PC-3 (cell line): ENCODE data around the gene GPAM. TPM values are rescaled to one million over a fixed set of nuclear protein-coding genes. Genes with fewer than 3 reads are reported as not detected.

Experiments
- ATAC-seq: fragments of 200-7000 bp; cut with Tn5 transposase; 2 replicates; pipeline ENCODE4 v1.9.1; 2020; ENCODE audit warnings: mild to moderate bottlenecking, moderate library complexity
- BruUV-seq: library from RNA; stranded (reverse); fragments of 400-500 nt; replicated peaks from 2 replicates; lab custom pipeline; 2021; lab: Mats Ljungman, UMichigan
- CTCF ChIA-PET: fragments of 300-600 bp; sonication (Branson Sonifier 250); formaldehyde crosslinking; loops from one replicate; lab custom pipeline; 2022; ENCODE audit warnings: antibody characterized with exemption; lab: Charles Lee
- POLR2A ChIA-PET: fragments of 300-600 bp; sonication (Branson Sonifier 250); formaldehyde crosslinking; loops from one replicate; lab custom pipeline; 2022; ENCODE audit warnings: antibody characterized with exemption; ENCODE audit not compliant: unreplicated experiment; lab: Charles Lee
- DNase-seq: peaks from one replicate; pipeline ENCODE4 v3.0.0-alpha.2; 2015
- H2AFZ ChIP-seq: fragments of 300-600 bp; sonication (generic); 2 replicates; pipeline ENCODE4 v1.6.0; 2016; ENCODE audit warnings: antibody characterized with exemption, low read length
- H3F3A ChIP-seq: fragments of 300-600 bp; sonication (generic); one replicate; pipeline ENCODE4 v1.6.0; 2017; ENCODE audit warnings: antibody characterized with exemption, low read length, control low read depth, mild to moderate bottlenecking; ENCODE audit not compliant: unreplicated experiment
- H3K27ac ChIP-seq: fragments of 300-600 bp; sonication (generic); 2 replicates; pipeline ENCODE4 v1.5.1; 2016; ENCODE audit warnings: mild to moderate bottlenecking, low read length
- H3K27me3 ChIP-seq: fragments of 300-600 bp; sonication (generic); 2 replicates; pipeline ENCODE4 v1.6.1; 2016; ENCODE audit warnings: low read length, mixed read lengths
- H3K36me3 ChIP-seq: fragments of 300-600 bp; sonication (generic); 2 replicates; pipeline ENCODE4 v1.6.1; 2016; ENCODE audit warnings: low read depth, mixed run types, low read length, mixed read lengths
- H3K4me1 ChIP-seq: fragments of 300-600 bp; sonication (generic); 2 replicates; pipeline ENCODE4 v1.5.1; 2016; ENCODE audit warnings: low read length; ENCODE audit not compliant: insufficient read depth
- H3K4me2 ChIP-seq: fragments of 300-600 bp; sonication (generic); 2 replicates; pipeline ENCODE4 v1.6.0; 2016; ENCODE audit warnings: low read length
- H3K4me3 ChIP-seq: fragments of 300-600 bp; sonication (generic); 2 replicates; pipeline ENCODE4 v1.5.1; 2016; ENCODE audit warnings: mild to moderate bottlenecking, low read length, mixed read lengths
- H3K79me2 ChIP-seq: fragments of 300-600 bp; sonication (generic); 2 replicates; pipeline ENCODE4 v1.6.1; 2017; ENCODE audit warnings: low read length, mixed read lengths
- H3K9ac ChIP-seq: fragments of 300-600 bp; sonication (generic); 2 replicates; pipeline ENCODE4 v1.6.0; 2016; ENCODE audit warnings: mild to moderate bottlenecking, low read length
- H3K9me2 ChIP-seq: fragments of 300-600 bp; sonication (generic); replicated peaks from 2 replicates; pipeline ENCODE4 v1.6.1; 2016; ENCODE audit warnings: mixed run types, low read length, mixed read lengths
- H3K9me3 ChIP-seq: fragments of 300-600 bp; sonication (generic); 2 replicates; pipeline ENCODE4 v1.6.1; 2016; ENCODE audit warnings: low read length, mixed read lengths
- H4K20me1 ChIP-seq: fragments of 300-600 bp; sonication (generic); 2 replicates; pipeline ENCODE4 v1.6.1; 2016; ENCODE audit warnings: low read length, mixed read lengths
- CTCF ChIP-seq: fragments of 300-600 bp; sonication (generic); conservative IDR thresholded peaks from 2 replicates; pipeline ENCODE4 v1.5.1; 2017; ENCODE audit warnings: antibody characterized with exemption, low read depth, mild to moderate bottlenecking, low read length
- EZH2 ChIP-seq: fragments of 300-600 bp; sonication (generic); IDR thresholded peaks from one replicate; pipeline ENCODE4 v1.6.1; 2017; ENCODE audit warnings: antibody characterized with exemption, mild to moderate bottlenecking, low read length; ENCODE audit not compliant: unreplicated experiment
- EZH2phosphoT487 ChIP-seq: fragments of 300-600 bp; sonication (generic); IDR thresholded peaks from 2 replicates; pipeline ENCODE4 v1.6.1; 2018; ENCODE audit warnings: mild to moderate bottlenecking, antibody characterized with exemption, low read length, borderline replicate concordance
- intact Hi-C: fragments of 100-400 bp; cut with micrococcal nuclease; formaldehyde crosslinking; loops from 2 replicates; pipeline ENCODE4 v1.9.0; 2023
- total RNA-seq: library from RNA; depleted of rRNA; stranded (reverse); fragments of >200 nt; gene quantifications from 2 replicates; pipeline ENCODE4 v1.2.3, GENCODE V29; 2014

Gene GPAM
- total RNA-seq, 1 experiment from 2014 or later = 6.2 TPM

DNA sequence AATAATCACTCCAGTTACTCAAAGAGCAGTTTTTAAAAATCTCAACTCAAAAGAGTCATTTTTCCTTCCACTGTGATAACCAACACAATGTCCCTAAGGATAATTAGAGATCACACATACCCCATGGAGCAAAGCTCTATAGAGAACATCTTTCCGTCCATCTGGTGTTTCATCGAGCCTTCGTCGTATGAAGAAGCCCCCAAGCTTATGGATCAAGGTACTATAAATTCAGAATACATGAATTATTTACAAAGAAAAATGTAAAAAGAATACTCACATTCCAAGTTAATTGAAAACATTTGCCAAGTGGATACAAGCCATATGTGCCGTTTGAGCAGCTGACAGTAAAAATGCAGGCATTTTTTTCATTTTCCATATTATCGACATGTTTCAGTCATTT is 14.8 kb downstream of the GPAM start:
- no peaks in the 10 kb centered on the region for H3F3A ChIP-seq
- POLR2A ChIA-PET = no interaction called here
- H3K79me2 ChIP-seq = no peaks in the 10 kb centered on the region
- CTCF ChIA-PET = no interaction called here
- H3K27me3 ChIP-seq = no peaks in the 10 kb centered on the region
- no peaks in the 10 kb centered on the region for H4K20me1 ChIP-seq
- ATAC-seq = no peak
- H2AFZ ChIP-seq = no peak overlapping the region
- H3K4me2 ChIP-seq = no peak overlapping the region
- H3K9me3 ChIP-seq = no peaks in the 10 kb centered on the region
- H3K9me2 ChIP-seq = no peaks in the 10 kb centered on the region
- intact Hi-C loops = no loop called here
- peaks cover 3% of the 10 kb centered on the region; the same call in 1 of the 2 replicates for H3K4me1 ChIP-seq
- no TSS peak for BruUV-seq
- no peak overlapping the region for H3K4me3 ChIP-seq
- peaks cover 9% of the 10 kb centered on the region; the same call in 1 of the 2 replicates for H3K36me3 ChIP-seq
- H3K9ac ChIP-seq = no peak overlapping the region
- no peak for DNase-seq
- no peak for TF ChIP-seq CTCF
- no peak for TF ChIP-seq EZH2phosphoT487
- no peak for TF ChIP-seq EZH2
- H3K27ac ChIP-seq = no peak overlapping the region

- no peaks in the 10 kb centered on the region for H3K9me3 ChIP-seq
- no peak for ATAC-seq
- ChIA-PET POLR2A (no interaction called here), CTCF (no interaction called here)
- H3K27ac ChIP-seq = no peak overlapping the region
- H4K20me1 ChIP-seq = no peaks in the 10 kb centered on the region
- DNase-seq = no peak
- peaks cover 3% of the 10 kb centered on the region; the same call in 1 of the 2 replicates for H3K36me3 ChIP-seq
- intact Hi-C loops = no loop called here
- H2AFZ ChIP-seq = no peak overlapping the region
- no TSS peak for BruUV-seq
- no peaks in the 10 kb centered on the region for H3K27me3 ChIP-seq
- H3K4me2 ChIP-seq = no peak overlapping the region
- no peak overlapping the region for H3K9ac ChIP-seq
- H3F3A ChIP-seq = no peaks in the 10 kb centered on the region
- H3K4me1 ChIP-seq = no peaks in the 10 kb centered on the region
- H3K4me3 ChIP-seq = no peak overlapping the region
- H3K9me2 ChIP-seq = no peaks in the 10 kb centered on the region
- no peak for TF ChIP-seq CTCF
- TF ChIP-seq EZH2 = no peak
- no peak for TF ChIP-seq EZH2phosphoT487
- H3K79me2 ChIP-seq = no peaks in the 10 kb centered on the region
Measured at GRCh38 chr10:112166800-112167199, 16.8 kb downstream of the GPAM start.

GRCh38 chr10:112161757-112162518 is 21.6 kb downstream of the GPAM start:
- no peak for DNase-seq
- CTCF ChIA-PET = no interaction called here

More at GRCh38 chr10:112161757-112162518, 21.6 kb downstream of the GPAM start:
- Histone ChIP-seq H3K4me3 (no peak overlapping the region), H3K27ac (no peak overlapping the region), H3K79me2 (no peaks in the 10 kb centered on the region), H2AFZ (no peak overlapping the region), H3K9me3 (no peaks in the 10 kb centered on the region), H3K9me2 (no peaks in the 10 kb centered on the region), H3K27me3 (no peaks in the 10 kb centered on the region), H3K36me3 (no peaks in the 10 kb centered on the region; the same call in 1 of the 2 replicates), H4K20me1 (no peaks in the 10 kb centered on the region), H3K4me2 (no peak overlapping the region), H3K4me1 (no peaks in the 10 kb centered on the region), H3F3A (no peaks in the 10 kb centered on the region), H3K9ac (no peak overlapping the region)
- no peak for ATAC-seq
- TF ChIP-seq EZH2 (no peak), EZH2phosphoT487 (no peak), CTCF (no peak)
- POLR2A ChIA-PET = no interaction called here
- no TSS peak for BruUV-seq
- intact Hi-C loops = no loop called here
